ENCODE measurements around the gene GPC3. TPM values are rescaled to one million over a fixed set of nuclear protein-coding genes. Genes with fewer than 3 reads are reported as not detected.

GPC3 gene
- total RNA-seq, 4 donors from 2014 or later, result 4.9 to 10.9 (median 9.2) TPM

DNA sequence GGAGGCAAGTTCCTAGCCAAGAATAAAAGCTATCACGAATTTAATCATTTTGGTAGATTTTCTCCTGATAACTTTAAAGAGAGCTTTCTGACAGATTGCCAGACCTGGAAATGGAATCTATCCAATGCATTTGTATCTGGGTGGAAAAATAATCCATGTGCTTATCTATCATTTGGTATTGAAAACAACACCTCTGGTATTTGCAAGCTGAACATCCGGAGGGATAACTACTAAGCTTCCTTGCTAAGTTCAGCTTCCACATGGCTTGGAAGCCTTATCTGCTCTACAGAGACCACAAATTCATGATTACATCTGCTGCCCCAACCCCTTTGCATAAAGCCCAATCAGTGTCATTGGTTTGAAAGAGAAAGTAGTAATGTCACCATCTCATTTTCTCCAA, 230.7 kb downstream of the GPC3 start:
- 55% methylated on average over 2 of the region's 2 CpGs for WGBS
- no peak for DNase-seq (ENCODE audit: low spot score in 2 of 2)

GRCh38 chrX:133749951-133750350, 235.4 kb downstream of the GPC3 start:
- no peak for TF ChIP-seq EP300 (IDR thresholded peaks at IDR 0.05)
- no peak for TF ChIP-seq POLR2AphosphoS5 (IDR thresholded peaks at IDR 0.05)
- TF ChIP-seq CTCF (IDR thresholded peaks at IDR 0.05), result no peak
- no peak for TF ChIP-seq POLR2A (IDR thresholded peaks at IDR 0.05)
- DNase-seq (ENCODE audit: low spot score in 2 of 2), result no peak
- Histone ChIP-seq H3K4me3 (no peak overlapping the region), H3K9me3 (no peaks in the 10 kb centered on the region), H3K27me3 (no peaks in the 10 kb centered on the region), H3K4me1 (no peaks in the 10 kb centered on the region), H3K36me3 (no peaks in the 10 kb centered on the region), H3K27ac (no peak overlapping the region)
- 56% methylated on average over 4 of the region's 4 CpGs for WGBS

More for the DNA sequence above, 230.7 kb downstream of the GPC3 start:
- H3K9me3 ChIP-seq, result no peaks in the 10 kb centered on the region
- no peaks in the 10 kb centered on the region for H3K36me3 ChIP-seq
- H3K27me3 ChIP-seq, result no peaks in the 10 kb centered on the region
- no peak overlapping the region for H3K4me3 ChIP-seq
- no peak for TF ChIP-seq POLR2AphosphoS5 (IDR thresholded peaks at IDR 0.05)
- no peak for TF ChIP-seq EP300 (IDR thresholded peaks at IDR 0.05)
- no peak for TF ChIP-seq CTCF (IDR thresholded peaks at IDR 0.05)
- no peak for TF ChIP-seq POLR2A (IDR thresholded peaks at IDR 0.05)
- no peak overlapping the region for H3K27ac ChIP-seq
- no peaks in the 10 kb centered on the region for H3K4me1 ChIP-seq

DNA sequence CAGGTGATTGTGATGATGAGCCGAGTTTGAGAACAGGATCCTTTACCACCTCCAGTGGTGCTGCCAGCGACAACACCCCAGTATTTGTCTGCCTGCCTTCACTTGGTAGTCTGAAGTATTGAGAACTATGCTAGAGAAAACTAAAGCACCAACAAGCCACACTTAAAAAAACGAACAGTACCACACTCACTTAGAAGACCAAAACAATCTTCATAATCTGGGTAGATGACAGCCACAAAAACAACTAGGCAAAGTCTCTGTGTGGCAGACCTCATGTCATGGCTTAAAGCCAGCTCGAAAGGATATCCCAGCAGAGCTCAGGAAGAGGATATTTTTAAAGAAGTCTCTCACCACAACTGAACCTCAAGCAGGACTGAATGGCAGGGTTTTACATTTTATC, 236.0 kb downstream of the GPC3 start:
- no peak for TF ChIP-seq POLR2AphosphoS5 (IDR thresholded peaks at IDR 0.05)
- no peak for TF ChIP-seq EP300 (IDR thresholded peaks at IDR 0.05)
- no peak for TF ChIP-seq CTCF (IDR thresholded peaks at IDR 0.05)
- TF ChIP-seq POLR2A (IDR thresholded peaks at IDR 0.05), result no peak
- Histone ChIP-seq H3K36me3 (no peaks in the 10 kb centered on the region), H3K9me3 (no peaks in the 10 kb centered on the region), H3K27me3 (no peaks in the 10 kb centered on the region), H3K4me3 (no peak overlapping the region), H3K27ac (no peak overlapping the region), H3K4me1 (no peaks in the 10 kb centered on the region)
- no peak for DNase-seq (ENCODE audit: low spot score in 2 of 2)
- WGBS, result 52% methylated on average over 4 of the region's 4 CpGs

GRCh38 chrX:133747196-133747595, 238.2 kb downstream of the GPC3 start:
- Histone ChIP-seq H3K4me3 (no peak overlapping the region), H3K27me3 (no peaks in the 10 kb centered on the region), H3K27ac (no peak overlapping the region), H3K4me1 (no peaks in the 10 kb centered on the region), H3K36me3 (no peaks in the 10 kb centered on the region), H3K9me3 (no peaks in the 10 kb centered on the region)
- TF ChIP-seq EP300 (IDR thresholded peaks at IDR 0.05) (no peak), CTCF (IDR thresholded peaks at IDR 0.05) (no peak), POLR2AphosphoS5 (IDR thresholded peaks at IDR 0.05) (no peak), POLR2A (IDR thresholded peaks at IDR 0.05) (no peak)
- no peak for DNase-seq (ENCODE audit: low spot score in 2 of 2)
- WGBS, result 78% methylated on average over 2 of the region's 2 CpGs

GRCh38 chrX:133746593-133746992, 238.8 kb downstream of the GPC3 start:
- H3K36me3 ChIP-seq, result no peaks in the 10 kb centered on the region
- WGBS, result 47% methylated on average over 1 of the region's 1 CpG
- no peak for DNase-seq (ENCODE audit: low spot score in 2 of 2)
- no peaks in the 10 kb centered on the region for H3K9me3 ChIP-seq
- TF ChIP-seq EP300 (IDR thresholded peaks at IDR 0.05), result no peak
- no peak for TF ChIP-seq POLR2A (IDR thresholded peaks at IDR 0.05)
- no peak for TF ChIP-seq POLR2AphosphoS5 (IDR thresholded peaks at IDR 0.05)
- no peak for TF ChIP-seq CTCF (IDR thresholded peaks at IDR 0.05)
- no peaks in the 10 kb centered on the region for H3K4me1 ChIP-seq
- no peaks in the 10 kb centered on the region for H3K27me3 ChIP-seq
- H3K4me3 ChIP-seq, result no peak overlapping the region
- H3K27ac ChIP-seq, result no peak overlapping the region

All from suprapubic skin (tissue), 4 donors.